Neural progenitor cell (in vitro differentiated cells): ENCODE measurements around the gene TAF4. TPM values are rescaled to one million over a fixed set of nuclear protein-coding genes. Genes with fewer than 3 reads are reported as not detected.

Experiments
- DNase-seq: peaks from one replicate; pipeline ENCODE4 v3.0.0-alpha.2; 2016; ENCODE audit warnings: low spot score
- H2AFZ ChIP-seq: fragments of 200-600 bp; sonication (generic); replicated peaks from 2 replicates; pipeline ENCODE4 v1.6.1; 2016; ENCODE audit warnings: antibody characterized with exemption
- H3F3A ChIP-seq: fragments of 200-600 bp; sonication (generic); 2 replicates; pipeline ENCODE4 v1.6.1; 2016; ENCODE audit warnings: antibody characterized with exemption, low read depth
- H3K27ac ChIP-seq: fragments of 200-600 bp; sonication (generic); 2 replicates; pipeline ENCODE4 v1.5.1; 2016; ENCODE audit warnings: mild to moderate bottlenecking
- H3K27me3 ChIP-seq: fragments of 200-600 bp; sonication (generic); 2 replicates; pipeline ENCODE4 v1.6.1; 2016; ENCODE audit warnings: mild to moderate bottlenecking, moderate library complexity
- H3K36me3 ChIP-seq: fragments of 200-600 bp; sonication (generic); 2 replicates; pipeline ENCODE4 v1.5.1; 2016
- H3K4me1 ChIP-seq: fragments of 200-600 bp; sonication (generic); 2 replicates; pipeline ENCODE4 v1.6.1; 2016; ENCODE audit warnings: mixed run types
- H3K4me2 ChIP-seq: fragments of 200-600 bp; sonication (generic); 2 replicates; pipeline ENCODE4 v1.6.1; 2016
- H3K4me3 ChIP-seq: fragments of 200-600 bp; sonication (generic); 2 replicates; pipeline ENCODE4 v1.5.1; 2016
- H3K79me2 ChIP-seq: fragments of 200-600 bp; sonication (generic); 2 replicates; pipeline ENCODE4 v1.6.1; 2016; ENCODE audit warnings: low read depth
- H3K9ac ChIP-seq: fragments of 200-600 bp; sonication (generic); 2 replicates; pipeline ENCODE4 v1.6.1; 2016
- H3K9me3 ChIP-seq: fragments of 200-600 bp; sonication (generic); 2 replicates; pipeline ENCODE4 v1.5.1; 2016; ENCODE audit warnings: low read depth
- H4K20me1 ChIP-seq: fragments of 200-600 bp; sonication (generic); 2 replicates; pipeline ENCODE4 v1.6.1; 2016; ENCODE audit warnings: low read depth
- H3K27ac Mint-ChIP-seq: 3 replicates; pipeline ENCODE4 v1.8.0; 2021; ENCODE audit warnings: mixed read lengths
- H3K27me3 Mint-ChIP-seq: 2 replicates; pipeline ENCODE4 v1.8.0; 2022; ENCODE audit warnings: low read depth, mild to moderate bottlenecking, inconsistent platforms, moderate library complexity, mixed read lengths; ENCODE audit not compliant: insufficient read depth
- H3K36me3 Mint-ChIP-seq: 3 replicates; pipeline ENCODE4 v1.8.0; 2021; ENCODE audit warnings: mixed read lengths
- H3K4me1 Mint-ChIP-seq: 3 replicates; pipeline ENCODE4 v1.8.0; 2021; ENCODE audit warnings: mixed read lengths
- H3K4me3 Mint-ChIP-seq: 3 replicates; pipeline ENCODE4 v1.8.0; 2021; ENCODE audit warnings: mild to moderate bottlenecking, moderate library complexity, mixed read lengths
- H3K9me3 Mint-ChIP-seq: 3 replicates; pipeline ENCODE4 v1.8.0; 2020; ENCODE audit warnings: mixed read lengths
- EZH2 ChIP-seq: fragments of 200-600 bp; sonication (generic); IDR thresholded peaks from 2 replicates; pipeline ENCODE4 v1.6.1; 2017; ENCODE audit warnings: antibody characterized with exemption, mild to moderate bottlenecking, moderate library complexity
- EZH2phosphoT487 ChIP-seq: fragments of 200-600 bp; sonication (generic); IDR thresholded peaks from 2 replicates; pipeline ENCODE4 v1.6.1; 2017; ENCODE audit warnings: antibody characterized with exemption
- total RNA-seq: library from RNA; depleted of rRNA; stranded (reverse); fragments of >200 nt; gene quantifications from 2 replicates; pipeline ENCODE4 v1.2.3, GENCODE V29; 2015; ENCODE audit warnings: low replicate concordance
- TF ChIP-seq, protein P1 (sequence below): fragments of 200-600 bp; sonication (generic); IDR thresholded peaks from 2 replicates; pipeline ENCODE4 v1.5.1; 2017; ENCODE audit warnings: antibody characterized with exemption, mild to moderate bottlenecking

Gene TAF4
- total RNA-seq, 1 donor from 2014 or later, result 9.9 TPM

DNA sequence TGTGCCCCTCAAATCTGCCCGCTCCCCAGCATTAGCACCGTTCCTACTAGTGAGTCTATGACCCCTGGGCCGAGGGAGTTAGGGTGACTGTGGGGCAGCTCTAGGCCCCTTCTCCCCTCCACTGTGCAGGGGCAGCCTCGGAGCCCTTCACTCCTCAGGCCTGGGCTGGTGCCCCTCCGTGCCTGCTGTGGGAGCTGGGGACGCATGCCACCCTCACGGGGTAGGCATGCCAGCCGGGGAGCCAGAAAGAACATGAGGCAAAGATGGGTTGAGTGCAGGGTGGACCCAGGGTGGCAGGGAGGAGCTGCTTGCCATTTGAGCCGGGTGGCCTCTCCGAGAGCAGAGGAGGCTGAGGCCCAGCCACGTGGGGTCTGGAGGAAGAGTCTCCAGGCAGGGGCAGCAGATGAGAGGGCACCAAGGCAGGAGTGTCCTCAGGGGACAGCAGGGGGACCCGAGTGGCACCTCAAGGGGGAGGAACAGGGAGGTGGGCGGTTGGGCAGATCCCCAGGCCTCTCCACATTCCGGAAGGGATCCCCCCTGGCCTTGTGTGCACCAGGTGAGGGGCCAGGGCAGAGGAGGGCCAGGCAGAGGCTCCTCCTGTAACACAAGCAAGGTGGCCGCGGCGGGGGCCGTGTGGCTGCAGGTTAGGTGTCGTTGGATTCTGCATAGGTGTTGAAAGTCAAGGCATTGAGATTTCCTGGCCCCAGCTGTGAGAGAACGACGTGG, 38.0 kb upstream of the TAF4 start:
- TF ChIP-seq EZH2phosphoT487 (no peak), EZH2 (no peak)
- TF ChIP-seq, protein P1, sequence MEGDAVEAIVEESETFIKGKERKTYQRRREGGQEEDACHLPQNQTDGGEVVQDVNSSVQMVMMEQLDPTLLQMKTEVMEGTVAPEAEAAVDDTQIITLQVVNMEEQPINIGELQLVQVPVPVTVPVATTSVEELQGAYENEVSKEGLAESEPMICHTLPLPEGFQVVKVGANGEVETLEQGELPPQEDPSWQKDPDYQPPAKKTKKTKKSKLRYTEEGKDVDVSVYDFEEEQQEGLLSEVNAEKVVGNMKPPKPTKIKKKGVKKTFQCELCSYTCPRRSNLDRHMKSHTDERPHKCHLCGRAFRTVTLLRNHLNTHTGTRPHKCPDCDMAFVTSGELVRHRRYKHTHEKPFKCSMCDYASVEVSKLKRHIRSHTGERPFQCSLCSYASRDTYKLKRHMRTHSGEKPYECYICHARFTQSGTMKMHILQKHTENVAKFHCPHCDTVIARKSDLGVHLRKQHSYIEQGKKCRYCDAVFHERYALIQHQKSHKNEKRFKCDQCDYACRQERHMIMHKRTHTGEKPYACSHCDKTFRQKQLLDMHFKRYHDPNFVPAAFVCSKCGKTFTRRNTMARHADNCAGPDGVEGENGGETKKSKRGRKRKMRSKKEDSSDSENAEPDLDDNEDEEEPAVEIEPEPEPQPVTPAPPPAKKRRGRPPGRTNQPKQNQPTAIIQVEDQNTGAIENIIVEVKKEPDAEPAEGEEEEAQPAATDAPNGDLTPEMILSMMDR, result no peak
- Histone ChIP-seq H3K9me3 (no peaks in the 10 kb centered on the region), H3K79me2 (no peaks in the 10 kb centered on the region), H3K36me3 (no peaks in the 10 kb centered on the region), H3K27ac (no peak overlapping the region), H3K9ac (no peak overlapping the region), H3F3A (no peaks in the 10 kb centered on the region), H3K4me2 (no peak overlapping the region), H3K4me1 (no peaks in the 10 kb centered on the region), H3K27me3 (no peaks in the 10 kb centered on the region), H3K4me3 (no peak overlapping the region), H4K20me1 (no peaks in the 10 kb centered on the region), H2AFZ (no peak overlapping the region)
- Mint-ChIP-seq H3K4me3 (no peak overlapping the region), H3K4me1 (no peaks in the 10 kb centered on the region), H3K27me3 (peaks cover 12% of the 10 kb centered on the region), H3K36me3 (no peaks in the 10 kb centered on the region), H3K27ac (no peak overlapping the region), H3K9me3 (peaks cover 35% of the 10 kb centered on the region)
- DNase-seq, result no peak

DNA sequence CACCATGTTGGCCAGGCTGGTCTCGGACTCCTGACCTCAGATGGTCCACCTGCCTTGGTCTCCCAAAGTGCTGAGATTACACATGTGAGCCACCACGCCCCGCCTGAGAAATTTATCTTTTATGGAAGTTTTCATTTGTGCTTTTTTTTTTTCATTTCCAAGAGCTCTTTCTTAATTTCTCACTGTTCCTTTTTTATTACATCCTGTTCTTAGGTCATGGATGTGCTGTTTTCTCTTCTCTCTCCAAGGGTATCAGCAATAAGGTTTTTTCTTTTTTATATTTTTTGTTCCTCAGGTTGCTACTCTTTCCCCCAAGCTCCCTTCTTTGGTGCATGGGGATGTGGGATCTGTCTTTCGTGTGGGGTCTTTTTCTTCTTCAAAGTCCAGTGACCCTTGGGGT, 35.4 kb upstream of the TAF4 start:
- Mint-ChIP-seq H3K27me3 (peaks cover 12% of the 10 kb centered on the region), H3K36me3 (no peaks in the 10 kb centered on the region), H3K4me1 (no peaks in the 10 kb centered on the region), H3K9me3 (peaks cover 12% of the 10 kb centered on the region), H3K27ac (no peak overlapping the region), H3K4me3 (no peak overlapping the region)
- Histone ChIP-seq H3K36me3 (no peaks in the 10 kb centered on the region), H3K4me3 (no peak overlapping the region), H3K27me3 (no peaks in the 10 kb centered on the region), H3K9me3 (no peaks in the 10 kb centered on the region), H4K20me1 (no peaks in the 10 kb centered on the region), H3K79me2 (no peaks in the 10 kb centered on the region), H2AFZ (no peak overlapping the region), H3K27ac (no peak overlapping the region), H3K4me2 (no peak overlapping the region), H3K9ac (no peak overlapping the region), H3F3A (no peaks in the 10 kb centered on the region), H3K4me1 (no peaks in the 10 kb centered on the region)
- DNase-seq, result no peak
- TF ChIP-seq, protein P1, result no peak
- TF ChIP-seq EZH2phosphoT487, result no peak

DNA sequence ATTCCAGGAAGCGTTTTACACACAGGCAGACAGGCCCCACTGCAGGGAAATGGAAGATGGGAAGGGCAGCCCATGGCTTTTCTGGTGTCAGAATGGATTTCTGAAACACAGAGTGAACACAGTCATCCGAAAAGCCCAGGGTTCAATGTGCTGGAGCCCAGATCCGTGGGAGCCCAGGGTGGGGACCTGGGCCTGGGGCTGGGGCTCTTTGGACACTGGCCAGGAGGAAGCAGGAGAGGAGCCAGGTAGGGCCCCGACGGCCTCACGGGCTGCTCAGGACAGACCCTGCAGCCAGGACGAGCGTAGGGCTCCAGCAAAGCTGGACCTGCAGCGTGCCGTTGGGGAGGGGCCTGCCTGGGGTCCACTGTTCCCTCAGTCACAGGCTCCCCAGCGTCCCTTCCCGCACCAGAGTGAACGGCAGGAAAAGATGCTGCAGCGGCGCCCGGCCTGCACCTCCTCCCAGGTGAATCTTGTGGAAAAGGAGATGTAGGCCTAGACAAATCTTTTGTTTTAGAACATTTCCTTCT, 32.3 kb upstream of the TAF4 start:
- no peaks in the 10 kb centered on the region for H3K9me3 ChIP-seq
- peaks cover 2% of the 10 kb centered on the region for H3K9me3 Mint-ChIP-seq
- no peak overlapping the region for H3K27ac Mint-ChIP-seq
- no peak overlapping the region for H3K4me2 ChIP-seq
- no peak overlapping the region for H3K27ac ChIP-seq
- no peaks in the 10 kb centered on the region for H3F3A ChIP-seq
- no peaks in the 10 kb centered on the region for H3K36me3 Mint-ChIP-seq
- H4K20me1 ChIP-seq, result no peaks in the 10 kb centered on the region
- no peaks in the 10 kb centered on the region for H3K4me1 ChIP-seq
- DNase-seq, result no peak
- H3K4me1 Mint-ChIP-seq, result no peaks in the 10 kb centered on the region
- H3K4me3 ChIP-seq, result no peak overlapping the region
- H3K36me3 ChIP-seq, result no peaks in the 10 kb centered on the region
- no peak overlapping the region for H3K4me3 Mint-ChIP-seq
- no peak overlapping the region for H3K9ac ChIP-seq
- H3K79me2 ChIP-seq, result no peaks in the 10 kb centered on the region
- no peaks in the 10 kb centered on the region for H3K27me3 ChIP-seq
- H2AFZ ChIP-seq, result no peak overlapping the region
- no peak for TF ChIP-seq EZH2phosphoT487
- TF ChIP-seq, protein P1, result no peak
- no peak for TF ChIP-seq EZH2
- H3K27me3 Mint-ChIP-seq, result peaks cover 4% of the 10 kb centered on the region
